ENCODE data around the gene ARMC9. TPM values are rescaled to one million over a fixed set of nuclear protein-coding genes. Genes with fewer than 3 reads are reported as not detected.

The ARMC9 gene
- total and polyA plus RNA-seq, 2 experiments from 2014 or later: 22.5 to 23.7 TPM

DNA sequence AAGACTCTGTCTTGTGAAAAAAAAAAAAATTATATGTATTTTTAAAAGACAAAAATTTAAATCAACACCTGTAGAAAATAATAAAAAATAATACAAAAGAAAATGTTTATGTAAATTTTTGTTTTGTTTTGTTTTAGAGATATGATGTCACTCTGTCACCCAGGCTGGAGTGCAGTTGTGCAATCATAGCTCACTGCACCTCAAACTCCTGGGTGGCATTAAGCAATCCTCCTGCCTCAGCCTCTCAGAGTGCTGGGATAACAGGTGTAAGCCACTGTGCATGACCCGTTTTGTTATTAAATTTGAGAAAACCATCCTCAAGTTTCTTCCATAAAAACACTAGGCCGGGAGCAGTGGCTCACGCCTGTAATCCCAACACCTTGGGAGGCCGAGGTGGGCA is 140.9 kb downstream of the ARMC9 start:
- TF ChIP-seq, protein P1, sequence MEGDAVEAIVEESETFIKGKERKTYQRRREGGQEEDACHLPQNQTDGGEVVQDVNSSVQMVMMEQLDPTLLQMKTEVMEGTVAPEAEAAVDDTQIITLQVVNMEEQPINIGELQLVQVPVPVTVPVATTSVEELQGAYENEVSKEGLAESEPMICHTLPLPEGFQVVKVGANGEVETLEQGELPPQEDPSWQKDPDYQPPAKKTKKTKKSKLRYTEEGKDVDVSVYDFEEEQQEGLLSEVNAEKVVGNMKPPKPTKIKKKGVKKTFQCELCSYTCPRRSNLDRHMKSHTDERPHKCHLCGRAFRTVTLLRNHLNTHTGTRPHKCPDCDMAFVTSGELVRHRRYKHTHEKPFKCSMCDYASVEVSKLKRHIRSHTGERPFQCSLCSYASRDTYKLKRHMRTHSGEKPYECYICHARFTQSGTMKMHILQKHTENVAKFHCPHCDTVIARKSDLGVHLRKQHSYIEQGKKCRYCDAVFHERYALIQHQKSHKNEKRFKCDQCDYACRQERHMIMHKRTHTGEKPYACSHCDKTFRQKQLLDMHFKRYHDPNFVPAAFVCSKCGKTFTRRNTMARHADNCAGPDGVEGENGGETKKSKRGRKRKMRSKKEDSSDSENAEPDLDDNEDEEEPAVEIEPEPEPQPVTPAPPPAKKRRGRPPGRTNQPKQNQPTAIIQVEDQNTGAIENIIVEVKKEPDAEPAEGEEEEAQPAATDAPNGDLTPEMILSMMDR (IDR thresholded peaks at IDR 0.05; ENCODE audit: poor library complexity): no peak
- TF ChIP-seq EZH2phosphoT487 (IDR thresholded peaks at IDR 0.05; ENCODE audit: low read depth, severe bottlenecking, unreplicated experiment) (no peak), EZH2 (IDR thresholded peaks at IDR 0.05; ENCODE audit: borderline replicate concordance) (no peak)
- H3K36me3 ChIP-seq (replicated peaks; ENCODE audit: insufficient read depth, low read depth): no peaks in the 10 kb centered on the region
- H3K4me2 ChIP-seq: no peak overlapping the region
- no peaks in the 10 kb centered on the region for H3K9me3 ChIP-seq (ENCODE audit: low read depth)
- H3K27me3 ChIP-seq: no peaks in the 10 kb centered on the region
- no peak overlapping the region for H3K27ac ChIP-seq
- no peaks in the 10 kb centered on the region for H4K20me1 ChIP-seq (ENCODE audit: insufficient read depth, poor library complexity, severe bottlenecking)
- H3K79me2 ChIP-seq: no peaks in the 10 kb centered on the region
- peaks cover 8% of the 10 kb centered on the region for H3K4me1 ChIP-seq (ENCODE audit: insufficient read depth)
- no peak overlapping the region for H2AFZ ChIP-seq
- H3K9me2 ChIP-seq (replicated peaks; ENCODE audit: insufficient read depth): no peaks in the 10 kb centered on the region
- no peak overlapping the region for H3K4me3 ChIP-seq
- DNase-seq (ENCODE audit: low spot score): no peak
- 96% methylated on average over 4 of the region's 4 CpGs for WGBS (ENCODE audit: low lambda C conversion rate, missing lambda C conversion rate)

DNA sequence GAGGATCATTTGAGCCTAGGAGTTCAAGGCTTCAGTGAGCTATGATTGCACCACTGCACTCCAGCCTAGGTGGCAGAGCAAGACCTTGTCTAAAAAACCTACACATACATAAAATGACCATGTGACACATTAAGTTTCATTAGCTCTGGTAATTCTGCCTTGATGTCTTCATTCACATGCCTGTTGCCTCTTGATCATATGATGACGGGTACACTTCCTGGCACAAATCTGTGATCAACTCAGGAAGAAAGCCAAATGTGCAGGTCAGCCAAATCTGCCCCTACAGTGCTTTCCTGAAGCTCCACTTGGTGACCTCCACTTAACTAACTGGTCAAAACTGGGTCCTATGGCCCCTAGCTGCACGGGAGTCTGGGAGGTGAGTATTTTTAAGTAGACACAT is 142.7 kb downstream of the ARMC9 start:
- DNase-seq (ENCODE audit: low spot score): no peak
- H3K9me3 ChIP-seq (ENCODE audit: low read depth): no peaks in the 10 kb centered on the region
- no peaks in the 10 kb centered on the region for H3K9me2 ChIP-seq (replicated peaks; ENCODE audit: insufficient read depth)
- peaks cover 8% of the 10 kb centered on the region for H3K4me1 ChIP-seq (ENCODE audit: insufficient read depth)
- H3K79me2 ChIP-seq: no peaks in the 10 kb centered on the region
- WGBS (ENCODE audit: low lambda C conversion rate, missing lambda C conversion rate): 97% methylated on average over 2 of the region's 2 CpGs
- H3K36me3 ChIP-seq (replicated peaks; ENCODE audit: insufficient read depth, low read depth): no peaks in the 10 kb centered on the region
- no peak overlapping the region for H3K4me3 ChIP-seq
- no peak overlapping the region for H3K4me2 ChIP-seq
- no peak overlapping the region for H2AFZ ChIP-seq
- TF ChIP-seq EZH2 (IDR thresholded peaks at IDR 0.05; ENCODE audit: borderline replicate concordance) (no peak), EZH2phosphoT487 (IDR thresholded peaks at IDR 0.05; ENCODE audit: low read depth, severe bottlenecking, unreplicated experiment) (no peak)
- TF ChIP-seq, protein P1 (IDR thresholded peaks at IDR 0.05; ENCODE audit: poor library complexity): no peak
- H4K20me1 ChIP-seq (ENCODE audit: insufficient read depth, poor library complexity, severe bottlenecking): no peaks in the 10 kb centered on the region
- no peak overlapping the region for H3K27ac ChIP-seq
- no peaks in the 10 kb centered on the region for H3K27me3 ChIP-seq

DNA sequence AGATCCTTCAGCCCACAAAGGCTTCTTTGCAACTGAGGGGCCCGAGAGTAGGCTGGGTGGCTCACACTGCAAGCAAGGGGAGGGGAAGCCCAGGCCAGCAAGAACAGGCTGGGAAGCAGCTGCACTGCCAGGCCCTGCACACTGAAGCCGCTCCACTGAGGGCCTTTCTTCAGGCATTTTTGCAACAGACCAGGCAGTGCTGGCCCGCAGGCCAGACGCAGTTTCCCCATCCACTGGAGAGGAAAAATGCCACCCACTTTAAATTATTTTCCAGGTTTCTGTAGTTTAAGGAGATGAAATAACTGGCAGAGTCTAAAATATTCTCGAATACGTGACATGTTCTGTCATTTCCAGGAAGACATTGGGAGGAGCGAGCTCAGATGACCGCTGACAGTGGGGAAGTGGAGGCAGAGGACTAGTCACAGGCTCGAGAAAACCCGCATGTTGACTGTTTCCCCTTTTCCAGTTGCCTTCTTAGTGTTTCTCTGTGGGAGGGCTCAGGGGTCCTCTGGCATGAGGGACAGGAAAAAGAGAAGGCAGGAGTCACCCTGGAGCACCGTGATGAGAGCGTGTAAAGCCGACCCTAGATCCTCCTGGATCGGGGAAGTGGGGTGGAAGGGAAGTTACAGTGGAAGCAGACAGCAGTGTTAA is 143.8 kb downstream of the ARMC9 start:
- peaks cover 8% of the 10 kb centered on the region for H3K4me1 ChIP-seq (ENCODE audit: insufficient read depth)
- no peaks in the 10 kb centered on the region for H3K79me2 ChIP-seq
- no peak overlapping the region for H3K27ac ChIP-seq
- no peak overlapping the region for H3K4me3 ChIP-seq
- TF ChIP-seq EZH2phosphoT487 (IDR thresholded peaks at IDR 0.05; ENCODE audit: low read depth, severe bottlenecking, unreplicated experiment): no peak
- TF ChIP-seq EZH2 (IDR thresholded peaks at IDR 0.05; ENCODE audit: borderline replicate concordance): no peak
- TF ChIP-seq, protein P1 (IDR thresholded peaks at IDR 0.05; ENCODE audit: poor library complexity): no peak
- DNase-seq (ENCODE audit: low spot score): no peak
- no peaks in the 10 kb centered on the region for H4K20me1 ChIP-seq (ENCODE audit: insufficient read depth, poor library complexity, severe bottlenecking)
- H3K27me3 ChIP-seq: no peaks in the 10 kb centered on the region
- no peaks in the 10 kb centered on the region for H3K36me3 ChIP-seq (replicated peaks; ENCODE audit: insufficient read depth, low read depth)
- H3K4me2 ChIP-seq: no peak overlapping the region
- no peak overlapping the region for H2AFZ ChIP-seq
- no peaks in the 10 kb centered on the region for H3K9me2 ChIP-seq (replicated peaks; ENCODE audit: insufficient read depth)
- WGBS (ENCODE audit: low lambda C conversion rate, missing lambda C conversion rate): 90% methylated on average over 14 of the region's 14 CpGs
- H3K9me3 ChIP-seq (ENCODE audit: low read depth): no peaks in the 10 kb centered on the region
